Testis (tissue), 3 donors: ENCODE data around the gene BRAT1. TPM values are rescaled to one million over a fixed set of nuclear protein-coding genes. Genes with fewer than 3 reads are reported as not detected.

Source experiments
- DNase-seq: peaks from one replicate; pipeline ENCODE4 v3.0.0-alpha.2; 2019
- H3K27ac ChIP-seq, 2 donors: fragments of 200-600 bp; sonication (generic); one replicate each; pipeline ENCODE4 v1.5.1; 2019
- H3K27me3 ChIP-seq: fragments of 200-600 bp; sonication (generic); one replicate; pipeline ENCODE4 v1.5.1; 2019
- H3K36me3 ChIP-seq: fragments of 200-600 bp; sonication (generic); one replicate; pipeline ENCODE4 v1.5.1; 2017; ENCODE audit warnings: low read depth; ENCODE audit errors: missing control alignments
- H3K4me1 ChIP-seq: fragments of 200-600 bp; sonication (generic); one replicate; pipeline ENCODE4 v1.5.1; 2019
- H3K4me3 ChIP-seq, 2 donors: fragments of 200-600 bp; sonication (generic); one replicate each; pipeline ENCODE4 v1.5.1; 2017 to 2019
- H3K9me3 ChIP-seq: fragments of 200-600 bp; sonication (generic); one replicate; pipeline ENCODE4 v1.5.1; 2017
- CTCF ChIP-seq, 3 experiments: fragments of 450-650 bp in 2 of 3; fragments of 200-600 bp in 1 of 3; sonication (generic) in 1 of 3; IDR thresholded peaks; one replicate each; pipeline ENCODE4 v1.5.1; 2016 to 2019; ENCODE audit warnings: antibody characterized with exemption in 3 of 3, mild to moderate bottlenecking in 2 of 3, moderate library complexity in 1 of 3
- POLR2A ChIP-seq: fragments of 450-650 bp; IDR thresholded peaks from one replicate; pipeline ENCODE4 v1.6.1; 2017; ENCODE audit warnings: antibody characterized with exemption, mild to moderate bottlenecking, moderate library complexity
- WGBS, 2 donors: methylation state at CpG; one replicate each; pipeline ENCODE4 v1.1.5; 2018; 5-methylcytosine and 5-hydroxymethylcytosine counted together
- intact Hi-C: fragments of 100-400 bp; cut with DNase I; formaldehyde crosslinking; loops from one replicate; pipeline ENCODE4 v1.15.1; 2023; ENCODE audit warnings: low total_unique reads
- polyA plus RNA-seq: library from polyadenylated mRNA; stranded (reverse); fragments of 350-450 nt; fragmentation: Illumina TruSeq; extraction: RNeasy Lipid Tissue Mini Kit (QIAGEN cat#74804); gene quantifications from one replicate; pipeline ENCODE4 v1.2.3, GENCODE V29; 2014; ENCODE audit warnings: low read depth, low replicate concordance; ENCODE audit not compliant: insufficient read depth
- total RNA-seq, 2 donors: library from RNA; depleted of rRNA; stranded (reverse); fragments of >200 nt; gene quantifications; one replicate each; pipeline ENCODE4 v1.2.3, GENCODE V29; 2016

Gene BRAT1
- total and polyA plus RNA-seq, 3 donors from 2014 or later = 45.3 to 108 (median 104) TPM

- Histone ChIP-seq H3K9me3 (no peaks in the 10 kb centered on the region), H3K4me1 (peaks cover 24% of the 10 kb centered on the region), H3K36me3 (no peaks in the 10 kb centered on the region), H3K27me3 (no peaks in the 10 kb centered on the region), H3K27ac (no peak overlapping the region), H3K4me3 (peak overlapping the region in 1 of 2 donors; percentile 67)
- no peak for DNase-seq
- TF ChIP-seq CTCF (IDR thresholded peaks at IDR 0.05) (no peak), POLR2A (no peak)
- intact Hi-C loops = loop anchor here (10.0 kb wide), 1 partner anchor 79 kb away; the partner anchor contains the start of gene GRIFIN
- 56 to 62% methylated on average over 16 of the region's 16 CpGs for WGBS, 2 donors
Observed at GRCh38 chr7:2553831-2554581, 1.3 kb downstream of the BRAT1 start.

GRCh38 chr7:2553108-2553507, 2.2 kb downstream of the BRAT1 start:
- no peak overlapping the region for H3K4me3 ChIP-seq
- TF ChIP-seq CTCF (IDR thresholded peaks at IDR 0.05) (no peak), POLR2A (no peak)
- H3K27me3 ChIP-seq = no peaks in the 10 kb centered on the region
- H3K4me1 ChIP-seq = peaks cover 21% of the 10 kb centered on the region
- H3K36me3 ChIP-seq = no peaks in the 10 kb centered on the region
- intact Hi-C loops = loop anchor here (10.0 kb wide), 1 partner anchor 78 kb away; the partner anchor contains the start of gene GRIFIN
- 94 to 97% methylated on average over 10 of the region's 10 CpGs for WGBS, 2 donors
- DNase-seq = no peak
- no peak overlapping the region for H3K27ac ChIP-seq
- no peaks in the 10 kb centered on the region for H3K9me3 ChIP-seq

DNA sequence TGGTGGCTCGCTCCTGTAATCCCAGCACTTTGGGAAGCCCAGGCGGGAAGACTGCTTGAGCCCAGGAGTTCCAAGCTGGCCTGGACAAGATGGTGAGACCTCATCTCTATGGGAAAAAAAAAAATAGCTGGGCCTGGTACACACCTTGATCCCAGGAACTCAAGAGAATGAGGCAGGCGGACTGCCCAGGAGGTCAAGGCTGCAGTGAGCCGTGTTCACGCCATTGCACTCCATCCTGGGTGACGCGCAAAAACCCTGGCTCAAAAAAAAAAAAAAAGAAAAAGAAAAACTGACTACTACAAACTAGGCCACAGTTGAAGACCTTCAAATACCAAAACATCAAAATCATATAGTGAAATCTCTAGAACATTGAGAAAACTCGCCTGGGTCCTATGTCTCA, 3.9 kb downstream of the BRAT1 start:
- no peak for DNase-seq
- no peak overlapping the region for H3K4me3 ChIP-seq
- no peaks in the 10 kb centered on the region for H3K36me3 ChIP-seq
- 91 to 93% methylated on average over 8 of the region's 8 CpGs for WGBS, 2 donors
- no peak overlapping the region for H3K27ac ChIP-seq
- no peaks in the 10 kb centered on the region for H3K9me3 ChIP-seq
- intact Hi-C loops = loop anchor here (10.0 kb wide), 1 partner anchor 77 kb away; the partner anchor contains the start of gene GRIFIN
- H3K27me3 ChIP-seq = no peaks in the 10 kb centered on the region
- TF ChIP-seq POLR2A (no peak), CTCF (IDR thresholded peaks at IDR 0.05) (no peak)
- peaks cover 16% of the 10 kb centered on the region for H3K4me1 ChIP-seq

DNA sequence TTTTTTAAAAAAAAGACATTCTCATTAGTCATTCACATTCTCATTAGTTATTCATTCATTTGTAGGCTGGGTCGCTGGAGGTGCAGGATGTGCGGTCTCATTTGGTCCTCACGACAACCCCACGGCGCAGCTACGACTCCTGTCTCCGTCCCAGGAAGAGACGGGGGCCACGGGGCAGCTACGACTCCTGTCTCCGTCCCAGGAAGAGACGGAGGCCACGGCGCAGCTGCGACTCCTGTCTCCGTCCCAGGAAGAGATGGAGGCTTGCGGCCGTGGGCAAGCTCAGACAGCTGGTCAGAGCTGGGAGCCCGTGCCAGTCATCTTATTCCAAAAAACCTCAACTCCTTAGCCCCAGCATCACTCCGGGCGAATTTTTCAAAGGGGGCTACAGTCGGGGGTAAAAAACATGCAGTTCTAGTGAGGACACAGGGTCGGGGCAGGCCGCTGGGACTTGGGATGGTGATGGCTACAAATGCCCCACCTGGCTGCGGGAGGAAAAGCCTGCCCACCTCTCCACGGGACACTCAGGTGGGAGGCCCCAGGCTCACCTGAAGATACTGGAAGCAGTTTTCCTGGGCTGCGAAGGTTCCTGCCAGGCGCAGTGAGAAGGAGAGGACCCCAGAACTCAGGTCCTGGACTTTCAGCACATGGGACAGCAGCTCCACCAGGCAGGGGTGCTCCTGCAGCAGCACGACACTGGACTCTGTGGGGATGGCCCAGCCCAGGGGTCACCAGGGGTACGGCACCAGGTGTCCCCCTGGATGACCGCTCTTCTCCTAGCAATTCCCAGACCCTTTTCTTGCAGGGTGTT, 8.3 kb downstream of the BRAT1 start:
- no peaks in the 10 kb centered on the region for H3K27me3 ChIP-seq
- WGBS, 2 donors = 96 to 97% methylated on average over 31 of the region's 31 CpGs
- TF ChIP-seq CTCF (IDR thresholded peaks at IDR 0.05) (no peak), POLR2A (no peak)
- H3K4me3 ChIP-seq = no peak overlapping the region
- no peaks in the 10 kb centered on the region for H3K9me3 ChIP-seq
- H3K36me3 ChIP-seq = no peaks in the 10 kb centered on the region
- DNase-seq = no peak
- H3K4me1 ChIP-seq = peaks cover 6% of the 10 kb centered on the region
- intact Hi-C loops = no loop called here
- no peak overlapping the region for H3K27ac ChIP-seq
